ENCODE measurements around the gene CAAP1.
"Not testable (repeated sequence)": the region's sequence is repeated elsewhere in the genome, so short reads cannot be mapped to it uniquely, and the experiment has no call there.

CAAP1 gene

DNA sequence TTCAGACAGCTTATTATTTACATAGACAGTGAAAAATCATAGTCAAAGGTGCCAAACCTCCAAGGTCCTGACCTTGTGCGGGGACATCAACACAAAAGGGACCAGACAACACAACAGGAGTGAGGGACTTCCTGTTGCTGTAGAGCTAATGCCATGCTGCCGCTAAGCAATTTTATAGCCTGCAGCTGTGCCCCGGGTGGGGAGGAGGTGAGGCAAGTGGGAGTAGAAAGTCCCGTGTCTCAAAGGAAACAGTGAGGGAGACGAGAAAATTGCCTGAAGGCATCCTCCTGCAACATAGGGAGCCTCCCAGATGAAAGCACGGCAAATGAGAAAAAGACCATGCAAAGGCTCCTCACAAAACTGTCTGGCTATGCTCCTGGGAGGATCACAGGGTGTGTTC lies 58.8 kb downstream of the CAAP1 start:
- no peak overlapping the region for H3K9ac ChIP-seq
- H2AFZ ChIP-seq (ENCODE audit: low read depth) = no peak overlapping the region
- H3K36me3 ChIP-seq (ENCODE audit: insufficient read depth) = no peaks in the 10 kb centered on the region
- TF ChIP-seq, protein P1, sequence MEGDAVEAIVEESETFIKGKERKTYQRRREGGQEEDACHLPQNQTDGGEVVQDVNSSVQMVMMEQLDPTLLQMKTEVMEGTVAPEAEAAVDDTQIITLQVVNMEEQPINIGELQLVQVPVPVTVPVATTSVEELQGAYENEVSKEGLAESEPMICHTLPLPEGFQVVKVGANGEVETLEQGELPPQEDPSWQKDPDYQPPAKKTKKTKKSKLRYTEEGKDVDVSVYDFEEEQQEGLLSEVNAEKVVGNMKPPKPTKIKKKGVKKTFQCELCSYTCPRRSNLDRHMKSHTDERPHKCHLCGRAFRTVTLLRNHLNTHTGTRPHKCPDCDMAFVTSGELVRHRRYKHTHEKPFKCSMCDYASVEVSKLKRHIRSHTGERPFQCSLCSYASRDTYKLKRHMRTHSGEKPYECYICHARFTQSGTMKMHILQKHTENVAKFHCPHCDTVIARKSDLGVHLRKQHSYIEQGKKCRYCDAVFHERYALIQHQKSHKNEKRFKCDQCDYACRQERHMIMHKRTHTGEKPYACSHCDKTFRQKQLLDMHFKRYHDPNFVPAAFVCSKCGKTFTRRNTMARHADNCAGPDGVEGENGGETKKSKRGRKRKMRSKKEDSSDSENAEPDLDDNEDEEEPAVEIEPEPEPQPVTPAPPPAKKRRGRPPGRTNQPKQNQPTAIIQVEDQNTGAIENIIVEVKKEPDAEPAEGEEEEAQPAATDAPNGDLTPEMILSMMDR (conservative IDR thresholded peaks at IDR 0.05; ENCODE audit: low read depth, low read length) = no peak
- H3K27me3 ChIP-seq (ENCODE audit: insufficient read depth, low read depth) = no peaks in the 10 kb centered on the region
- H3K27ac ChIP-seq = no peak overlapping the region
- H3K4me2 ChIP-seq = no peak overlapping the region
- no peaks in the 10 kb centered on the region for H3K79me2 ChIP-seq (ENCODE audit: insufficient read depth, low read depth)
- H3K4me3 ChIP-seq (IDR thresholded peaks at IDR 0.05; ENCODE audit: insufficient read depth, low read depth, low read length) = no peak overlapping the region
- no peaks in the 10 kb centered on the region for H4K20me1 ChIP-seq (ENCODE audit: insufficient read depth)
- H3K4me1 ChIP-seq (ENCODE audit: low read depth, poor library complexity, severe bottlenecking) = no peaks in the 10 kb centered on the region

DNA sequence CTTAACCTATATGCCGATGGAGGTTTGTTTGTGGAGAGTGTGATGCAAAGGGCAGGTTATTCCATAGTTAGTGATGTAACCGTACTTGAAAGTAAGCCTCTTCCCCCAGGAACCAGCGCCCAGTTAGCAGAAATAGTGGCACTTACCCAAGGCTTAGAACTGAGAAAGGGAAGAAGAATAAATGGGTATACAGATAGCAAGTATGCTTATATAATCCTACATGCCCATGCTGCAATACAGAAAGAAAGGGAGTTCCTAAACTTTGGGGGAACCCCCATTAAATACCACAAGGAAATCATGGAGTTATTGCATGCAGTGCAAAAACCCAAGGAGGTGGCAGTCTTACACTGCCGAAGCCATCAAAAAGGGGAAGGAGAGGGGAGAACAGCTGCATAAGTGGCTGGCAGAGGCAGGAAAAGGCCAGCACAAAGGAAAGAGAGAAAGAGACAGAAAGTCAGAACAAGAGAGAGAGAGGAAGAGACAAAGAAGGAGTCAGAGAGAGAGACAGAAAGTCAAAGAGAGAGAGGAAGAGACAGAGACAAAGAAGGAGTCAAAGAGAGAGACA lies 64.1 kb downstream of the CAAP1 start:
- H3K9ac ChIP-seq; H4K20me1 ChIP-seq (ENCODE audit: insufficient read depth); H3K27ac ChIP-seq; H3K79me2 ChIP-seq (ENCODE audit: insufficient read depth, low read depth); H2AFZ ChIP-seq (ENCODE audit: low read depth); H3K27me3 ChIP-seq (ENCODE audit: insufficient read depth, low read depth); H3K4me2 ChIP-seq; H3K4me1 ChIP-seq (ENCODE audit: low read depth, poor library complexity, severe bottlenecking); H3K4me3 ChIP-seq (IDR thresholded peaks at IDR 0.05; ENCODE audit: insufficient read depth, low read depth, low read length); H3K36me3 ChIP-seq (ENCODE audit: insufficient read depth): not testable (repeated sequence)

DNA sequence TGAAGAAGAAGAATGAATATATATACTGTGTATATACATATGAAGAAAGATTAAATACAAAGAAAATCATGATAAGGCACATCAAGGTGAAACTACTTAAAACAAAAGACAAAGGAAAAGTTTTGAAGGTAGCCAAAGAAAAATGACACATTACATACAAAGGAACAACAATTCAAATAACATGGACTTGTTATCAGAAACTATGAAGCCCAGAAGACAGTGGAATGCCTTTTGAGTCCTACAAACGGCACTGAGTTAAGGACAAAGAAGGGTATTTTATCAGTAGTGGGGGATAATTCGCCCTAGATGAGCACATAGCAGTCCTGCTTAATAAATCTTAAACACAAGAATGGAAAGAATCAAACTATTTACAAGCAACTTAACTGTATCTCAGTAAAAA lies 77.8 kb downstream of the CAAP1 start:
- Histone ChIP-seq H3K36me3 (ENCODE audit: insufficient read depth) (no peaks in the 10 kb centered on the region), H2AFZ (ENCODE audit: low read depth) (no peak overlapping the region), H3K27ac (no peak overlapping the region), H3K9ac (no peak overlapping the region), H4K20me1 (ENCODE audit: insufficient read depth) (no peaks in the 10 kb centered on the region), H3K27me3 (ENCODE audit: insufficient read depth, low read depth) (no peaks in the 10 kb centered on the region), H3K4me3 (IDR thresholded peaks at IDR 0.05; ENCODE audit: insufficient read depth, low read depth, low read length) (no peak overlapping the region), H3K4me1 (ENCODE audit: low read depth, poor library complexity, severe bottlenecking) (no peaks in the 10 kb centered on the region), H3K79me2 (ENCODE audit: insufficient read depth, low read depth) (no peaks in the 10 kb centered on the region), H3K4me2 (no peak overlapping the region)
- TF ChIP-seq, protein P1 (conservative IDR thresholded peaks at IDR 0.05; ENCODE audit: low read depth, low read length) = no peak

DNA sequence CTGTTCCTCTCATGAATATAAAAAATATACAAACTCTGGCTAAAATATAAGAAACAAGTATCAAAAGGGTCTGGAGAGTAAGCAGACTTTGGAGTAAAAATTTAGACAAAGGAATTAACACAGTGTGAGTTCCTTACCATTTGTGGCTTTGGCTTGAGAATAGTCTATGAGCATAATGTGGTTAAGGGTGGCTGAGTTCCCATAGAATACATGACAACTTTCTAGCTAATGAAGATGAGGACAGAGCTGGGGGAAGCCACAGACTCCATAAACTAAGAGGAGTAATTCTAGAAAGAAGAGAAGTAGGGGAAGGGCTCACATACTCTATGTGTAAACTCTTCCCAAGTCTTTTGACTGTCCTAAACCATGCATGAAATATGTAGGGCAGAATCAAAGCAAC lies 79.4 kb downstream of the CAAP1 start:
- H3K4me3 ChIP-seq (IDR thresholded peaks at IDR 0.05; ENCODE audit: insufficient read depth, low read depth, low read length) = no peak overlapping the region
- H3K4me1 ChIP-seq (ENCODE audit: low read depth, poor library complexity, severe bottlenecking) = no peaks in the 10 kb centered on the region
- no peaks in the 10 kb centered on the region for H3K27me3 ChIP-seq (ENCODE audit: insufficient read depth, low read depth)
- no peaks in the 10 kb centered on the region for H4K20me1 ChIP-seq (ENCODE audit: insufficient read depth)
- H3K4me2 ChIP-seq = no peak overlapping the region
- TF ChIP-seq, protein P1 (conservative IDR thresholded peaks at IDR 0.05; ENCODE audit: low read depth, low read length) = no peak
- H3K27ac ChIP-seq = no peak overlapping the region
- no peaks in the 10 kb centered on the region for H3K36me3 ChIP-seq (ENCODE audit: insufficient read depth)
- no peak overlapping the region for H2AFZ ChIP-seq (ENCODE audit: low read depth)
- H3K9ac ChIP-seq = no peak overlapping the region
- no peaks in the 10 kb centered on the region for H3K79me2 ChIP-seq (ENCODE audit: insufficient read depth, low read depth)

DNA sequence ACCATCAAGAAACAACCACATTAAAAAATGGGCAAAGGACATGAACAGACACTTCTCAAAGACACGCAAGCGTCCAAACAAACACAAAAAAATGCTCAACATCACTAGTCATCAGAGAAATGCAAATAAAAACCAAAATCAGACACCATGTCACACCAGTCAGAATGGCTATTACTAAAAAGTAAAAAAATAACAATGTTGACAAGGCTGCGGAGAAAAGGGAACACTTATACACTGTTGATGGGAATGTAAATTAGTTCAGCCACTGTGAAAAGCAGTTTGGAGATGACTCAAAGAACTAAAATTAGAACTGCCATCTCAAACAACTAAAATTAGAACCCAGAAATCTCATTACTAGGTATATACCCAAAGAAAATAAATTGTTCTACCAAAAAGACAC lies 80.4 kb downstream of the CAAP1 start:
- Histone ChIP-seq H3K4me2 (no peak overlapping the region), H3K9ac (no peak overlapping the region), H3K36me3 (ENCODE audit: insufficient read depth) (no peaks in the 10 kb centered on the region), H3K4me1 (ENCODE audit: low read depth, poor library complexity, severe bottlenecking) (no peaks in the 10 kb centered on the region), H3K27me3 (ENCODE audit: insufficient read depth, low read depth) (no peaks in the 10 kb centered on the region), H4K20me1 (ENCODE audit: insufficient read depth) (no peaks in the 10 kb centered on the region), H2AFZ (ENCODE audit: low read depth) (no peak overlapping the region), H3K27ac (no peak overlapping the region), H3K4me3 (IDR thresholded peaks at IDR 0.05; ENCODE audit: insufficient read depth, low read depth, low read length) (no peak overlapping the region), H3K79me2 (ENCODE audit: insufficient read depth, low read depth) (no peaks in the 10 kb centered on the region)
- TF ChIP-seq, protein P1 (conservative IDR thresholded peaks at IDR 0.05; ENCODE audit: low read depth, low read length) = no peak

Measured in KMS-11 (cell line).